Ecto neural progenitor cell (in vitro differentiated cells): ENCODE measurements around the gene EHMT1.

Experiments
- DNase-seq: peaks from one replicate; pipeline ENCODE4 v3.0.0-alpha.2; 2018; ENCODE audit warnings: low spot score

Gene EHMT1

GRCh38 chr9:137829260-137829996, 210.6 kb downstream of the EHMT1 start:
- no peak for DNase-seq

DNA sequence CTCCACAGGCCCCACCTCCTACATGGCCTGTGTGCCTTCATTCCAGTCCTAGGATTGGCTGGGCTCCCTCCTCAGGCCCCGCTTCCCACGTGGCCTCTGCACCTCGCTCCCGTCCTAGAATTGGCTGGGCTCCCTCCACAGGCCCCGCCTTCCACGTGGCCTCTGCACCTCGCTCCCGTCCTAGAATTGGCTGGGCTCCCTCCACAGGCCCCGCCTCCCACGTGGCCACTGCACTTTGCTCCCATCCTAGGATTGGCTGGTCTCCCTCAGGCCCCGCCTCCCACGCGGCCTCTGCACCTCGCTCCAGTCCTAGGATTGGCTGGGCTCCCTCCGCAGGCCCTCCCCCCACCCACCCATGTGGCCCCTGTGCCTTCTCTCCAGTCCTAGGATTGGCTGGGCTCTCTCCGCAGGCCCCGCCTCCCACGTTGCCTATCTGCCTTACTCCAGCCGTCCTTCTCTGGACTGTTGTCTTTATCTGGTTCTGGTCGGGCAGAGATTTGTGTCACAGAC, 213.4 kb downstream of the EHMT1 start:
- DNase-seq, result no peak

- no peak for DNase-seq
These were observed 214.2 kb downstream of the EHMT1 start for GRCh38 chr9:137832830-137833590.

- DNase-seq, result peak; percentile 38
These were observed 215.2 kb downstream of the EHMT1 start for GRCh38 chr9:137833721-137834613.

GRCh38 chr9:137834846-137835546, 216.2 kb downstream of the EHMT1 start:
- DNase-seq, result no peak

DNA sequence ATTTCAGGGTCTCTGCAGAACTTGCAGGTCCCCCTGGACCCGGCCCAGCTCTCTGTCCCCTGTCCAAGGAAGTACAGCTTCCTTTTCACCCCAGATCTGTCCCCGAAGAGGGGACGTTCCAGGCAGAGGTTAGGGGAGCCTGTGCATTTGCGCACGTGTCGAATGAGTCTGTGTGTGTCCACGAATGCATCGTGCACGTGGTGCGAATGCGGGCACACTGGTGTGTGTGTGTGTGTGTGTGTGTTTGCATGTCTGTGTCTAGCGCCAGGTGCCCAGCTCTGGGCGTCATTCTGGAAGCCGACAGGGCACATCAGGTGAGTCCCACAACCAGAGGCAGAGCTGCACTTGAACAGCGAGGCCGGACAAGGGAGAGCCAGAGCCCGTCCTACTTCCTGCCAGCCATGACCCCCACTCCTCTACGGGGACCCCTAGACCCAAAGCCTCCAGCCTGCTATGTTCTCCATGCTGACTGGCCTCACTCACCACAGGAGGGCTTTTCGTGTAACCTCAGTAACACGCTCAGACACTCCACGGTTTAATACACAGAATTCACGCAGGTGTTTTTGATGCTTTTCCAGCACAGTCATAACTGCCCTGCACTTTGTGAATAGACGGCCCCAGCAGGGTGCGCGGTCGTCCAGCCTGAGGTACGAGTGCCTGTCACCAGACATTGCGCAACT, 217.5 kb downstream of the EHMT1 start:
- peak; percentile 41 for DNase-seq

DNA sequence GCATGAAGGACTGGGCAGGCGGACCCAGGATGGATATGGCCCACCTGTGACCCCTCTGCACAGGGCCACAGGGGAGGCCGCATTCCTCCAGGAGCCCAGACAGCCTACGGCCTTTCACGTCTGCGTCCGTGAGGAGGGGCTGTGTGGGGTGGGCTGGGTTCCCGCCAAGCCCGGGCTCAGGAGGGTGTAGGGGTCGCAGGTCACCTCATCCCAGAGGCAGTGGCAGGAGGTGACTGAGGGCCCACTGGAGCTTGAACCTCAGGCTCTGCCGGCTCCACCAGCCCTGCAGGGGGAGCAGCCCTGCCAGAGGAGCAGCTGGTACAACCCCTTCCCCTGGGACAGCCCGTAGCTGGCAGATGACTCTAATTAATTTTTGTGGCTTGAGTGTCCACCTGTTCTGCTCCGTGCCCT, 218.0 kb downstream of the EHMT1 start:
- DNase-seq, result peak; percentile 52

DNA sequence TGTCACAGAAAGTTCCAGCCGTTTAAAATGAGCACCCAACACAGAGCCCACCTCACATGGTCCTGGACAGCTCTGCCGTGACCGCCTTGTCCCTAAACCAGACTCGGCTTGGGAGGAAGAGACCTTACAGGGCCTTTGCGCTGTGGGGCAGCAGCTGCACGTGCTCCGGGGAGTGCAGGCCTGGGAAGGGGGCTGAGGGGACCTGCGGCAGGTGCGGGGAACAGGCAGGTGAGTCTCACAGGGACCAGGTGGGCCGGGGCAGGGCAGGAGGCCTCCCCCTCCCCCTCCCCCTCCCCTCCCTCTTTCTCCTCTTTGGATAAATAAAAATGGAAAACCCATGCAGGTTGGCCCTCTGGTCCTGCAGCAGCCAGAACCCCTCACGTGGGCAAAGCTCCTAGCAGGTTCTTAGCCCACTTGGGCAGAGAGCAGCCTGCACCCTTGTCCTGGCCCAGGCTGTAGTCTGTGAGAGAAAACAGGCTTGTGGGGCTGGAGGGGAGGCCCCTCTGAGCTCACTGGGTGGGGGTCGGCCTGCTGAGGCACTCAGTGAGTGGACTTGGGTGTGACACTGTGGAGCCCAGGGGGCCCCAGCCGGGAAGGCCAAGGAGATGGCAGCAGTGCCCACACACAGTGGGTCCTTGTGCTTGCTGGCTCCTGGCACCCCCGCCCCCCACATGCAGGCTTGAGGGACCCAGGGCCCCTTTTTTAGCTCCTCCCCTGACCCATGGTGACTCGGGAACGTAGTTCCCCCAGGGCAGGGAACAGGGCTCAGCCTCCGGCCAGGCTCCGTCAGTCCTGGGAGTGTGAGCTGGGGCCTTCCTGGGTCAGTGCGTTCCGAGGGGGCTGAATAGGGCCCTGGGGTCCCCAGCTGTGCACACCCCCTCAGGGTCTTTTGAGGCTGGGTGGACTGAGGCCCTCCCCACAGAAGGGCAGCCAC, 218.8 kb downstream of the EHMT1 start:
- DNase-seq, result peak; percentile 36

DNA sequence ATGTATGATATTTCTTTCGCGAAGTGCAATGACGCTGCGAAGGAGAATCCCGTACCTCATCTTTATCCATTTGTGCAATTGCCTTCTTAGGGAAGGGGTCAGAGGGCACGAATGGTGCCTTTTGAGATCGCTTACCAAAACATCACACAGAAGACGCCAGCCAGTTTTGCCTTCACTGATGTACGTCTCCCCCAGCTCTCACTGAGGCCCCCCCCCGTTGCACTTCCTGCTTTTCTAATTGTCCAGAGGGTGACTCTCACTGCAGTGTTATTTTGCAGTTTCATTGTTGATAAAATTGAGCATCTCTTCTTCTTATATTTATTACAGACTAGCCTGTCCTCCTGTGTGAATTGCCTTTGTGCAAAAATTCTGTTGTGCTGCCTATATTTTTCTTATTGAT, 219.8 kb downstream of the EHMT1 start:
- no peak for DNase-seq

DNA sequence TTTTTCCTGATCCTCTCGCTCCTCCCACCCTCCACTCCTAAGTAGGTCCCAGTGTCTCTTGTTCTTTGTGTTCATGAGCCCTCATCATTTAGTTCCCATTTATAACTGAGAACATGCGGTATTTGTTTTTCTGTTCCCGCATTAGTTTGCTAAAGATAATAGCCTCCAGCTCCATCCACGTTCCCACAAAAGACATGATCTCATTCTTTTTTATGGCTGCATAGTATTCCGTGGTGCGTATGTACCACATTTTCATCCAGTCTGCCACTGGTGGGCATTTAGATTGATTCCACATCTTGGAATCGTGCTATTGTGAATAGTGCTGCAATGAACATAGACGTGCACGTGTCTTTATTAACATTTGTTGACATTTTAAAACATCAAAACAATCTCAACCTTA, 224.6 kb downstream of the EHMT1 start:
- no peak for DNase-seq

DNA sequence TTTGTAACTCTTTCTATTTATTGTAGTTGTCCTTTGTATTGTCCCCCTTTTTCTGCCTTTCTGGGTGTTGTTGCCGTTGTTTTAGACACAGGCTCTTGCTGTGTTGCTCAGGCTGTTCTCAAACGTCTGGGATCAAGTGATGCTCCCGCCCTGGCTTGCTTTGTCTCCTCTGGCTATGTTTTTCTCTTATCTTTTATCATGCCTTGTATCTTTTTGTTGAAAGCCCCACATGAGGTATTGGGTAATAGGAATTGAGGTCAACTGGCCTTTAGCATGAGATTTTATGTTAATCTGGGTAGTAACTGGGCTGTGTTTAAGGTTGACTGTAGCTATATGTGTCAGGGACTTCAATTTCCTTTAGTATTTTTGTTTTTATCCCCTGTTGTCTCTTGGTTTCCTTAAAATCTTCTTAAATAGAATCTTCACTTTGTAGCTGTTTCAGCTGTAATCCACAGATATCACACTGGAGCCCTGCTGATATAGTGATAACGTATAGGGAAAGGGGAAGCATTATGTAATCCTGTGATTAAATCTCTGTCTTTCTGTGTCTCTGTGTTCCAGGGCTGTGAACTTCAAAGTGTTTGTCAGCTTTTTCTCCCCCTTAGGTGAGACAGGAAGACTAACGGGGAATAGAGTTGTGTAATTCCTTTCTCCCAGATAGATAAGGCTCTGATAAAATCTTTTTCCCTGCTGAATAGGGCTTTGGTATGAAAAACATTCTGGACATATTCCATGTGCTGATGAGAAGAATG, 232.9 kb downstream of the EHMT1 start:
- DNase-seq, result no peak

- DNase-seq, result no peak
These were observed 234.7 kb downstream of the EHMT1 start for GRCh38 chr9:137853392-137853995.

GRCh38 chr9:137860361-137860760, 241.6 kb downstream of the EHMT1 start:
- no peak for DNase-seq

GRCh38 chr9:137865581-137866145, 246.9 kb downstream of the EHMT1 start:
- DNase-seq, result no peak

DNA sequence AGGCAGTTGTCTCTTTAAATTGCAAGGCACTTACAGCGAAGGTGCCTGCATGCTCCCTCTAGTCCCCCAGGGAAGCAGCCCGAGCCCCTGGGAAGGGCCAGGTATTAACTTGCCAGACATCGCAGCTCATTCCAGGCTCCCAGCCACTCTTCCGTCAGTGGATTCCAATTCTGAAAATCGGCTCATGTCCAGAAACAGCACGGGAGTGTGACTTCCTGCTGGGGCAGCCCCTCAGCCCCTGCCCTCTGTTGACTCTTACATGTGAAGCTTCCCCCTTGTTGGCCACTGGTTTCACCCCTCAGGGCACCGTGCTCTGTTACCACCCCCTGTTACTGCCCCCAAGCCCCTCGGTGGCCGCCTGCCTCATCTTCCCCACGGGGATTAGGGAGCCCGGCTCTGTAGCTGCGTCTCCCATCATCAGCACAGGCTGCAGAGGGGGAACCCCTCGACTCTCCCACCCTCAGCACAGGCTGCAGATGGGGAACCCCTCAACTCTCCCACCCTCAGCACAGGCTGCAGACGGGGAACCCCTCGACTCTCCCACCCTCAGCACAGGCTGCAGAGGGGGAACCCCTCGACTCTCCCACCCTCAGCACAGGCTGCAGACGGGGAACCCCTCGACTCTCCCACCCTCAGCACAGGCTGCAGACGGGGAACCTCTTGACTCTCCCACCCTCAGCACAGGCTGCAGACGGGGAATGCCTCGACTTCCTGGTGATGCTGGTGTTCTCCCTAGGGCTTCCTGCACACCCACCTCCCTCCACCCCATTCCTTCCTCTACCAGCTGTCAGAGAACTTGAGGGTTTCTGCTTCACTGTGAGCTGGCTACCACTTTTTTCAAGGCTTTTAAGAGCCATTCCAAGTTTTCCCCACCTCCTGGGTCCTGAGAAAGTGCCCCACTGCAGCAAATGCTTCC, 247.7 kb downstream of the EHMT1 start:
- DNase-seq, result no peak

- DNase-seq, result no peak
These were observed 251.6 kb downstream of the EHMT1 start for GRCh38 chr9:137870432-137870831.

- no peak for DNase-seq
These were observed 253.5 kb downstream of the EHMT1 start for GRCh38 chr9:137872296-137872695.
